ENCODE measurements around the gene MZB1.
"Not testable (repeated sequence)": the region's sequence is repeated elsewhere in the genome, so short reads cannot be mapped to it uniquely, and the experiment has no call there.

MZB1 gene

GRCh38 chr5:139378101-139378825, 11.4 kb downstream of the MZB1 start:
- DNase-seq (ENCODE audit: low read depth in 2 of 2): no peak

GRCh38 chr5:139377226-139377625, 12.5 kb downstream of the MZB1 start:
- DNase-seq (ENCODE audit: low read depth in 2 of 2): no peak

DNA sequence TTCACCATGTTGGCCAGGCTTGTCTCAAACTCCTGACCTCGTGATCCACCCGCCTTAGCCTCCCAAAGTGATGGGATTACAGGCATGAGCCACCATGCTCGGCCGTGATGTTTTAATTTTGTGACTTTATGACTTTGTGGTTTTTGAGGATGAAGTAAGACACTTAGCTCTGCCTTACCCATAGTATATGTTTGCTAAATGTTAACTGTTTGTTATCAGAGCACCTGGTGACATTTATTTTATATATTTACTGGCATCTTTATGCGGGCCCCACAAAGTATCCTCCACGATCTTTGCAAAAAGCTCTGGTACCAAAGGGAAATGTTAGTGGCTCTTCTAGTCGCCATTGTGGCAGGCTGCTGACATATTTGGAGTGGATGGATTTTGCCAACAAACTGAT, 13.3 kb downstream of the MZB1 start:
- DNase-seq (ENCODE audit: low read depth in 2 of 2): no peak

DNA sequence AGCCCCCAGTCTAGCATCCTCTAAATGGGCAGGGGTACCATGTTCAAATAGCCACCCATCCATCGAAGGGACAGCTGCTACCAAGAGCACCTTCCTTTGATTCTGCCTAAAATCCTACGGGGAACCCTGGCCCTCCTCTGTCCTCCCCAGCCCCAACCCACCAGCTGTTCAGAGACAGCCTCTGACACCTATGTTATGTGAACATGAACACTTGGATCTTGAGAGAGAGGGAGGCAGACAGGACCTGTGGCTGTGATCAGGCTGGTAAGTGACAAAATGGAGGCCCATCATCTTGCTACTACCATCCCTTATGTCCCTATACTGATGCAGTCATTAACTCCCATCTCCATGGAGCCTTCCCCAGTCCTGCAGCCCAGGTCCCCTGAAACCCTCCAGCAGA, 14.8 kb downstream of the MZB1 start:
- no peak for DNase-seq (ENCODE audit: low read depth in 2 of 2)

DNA sequence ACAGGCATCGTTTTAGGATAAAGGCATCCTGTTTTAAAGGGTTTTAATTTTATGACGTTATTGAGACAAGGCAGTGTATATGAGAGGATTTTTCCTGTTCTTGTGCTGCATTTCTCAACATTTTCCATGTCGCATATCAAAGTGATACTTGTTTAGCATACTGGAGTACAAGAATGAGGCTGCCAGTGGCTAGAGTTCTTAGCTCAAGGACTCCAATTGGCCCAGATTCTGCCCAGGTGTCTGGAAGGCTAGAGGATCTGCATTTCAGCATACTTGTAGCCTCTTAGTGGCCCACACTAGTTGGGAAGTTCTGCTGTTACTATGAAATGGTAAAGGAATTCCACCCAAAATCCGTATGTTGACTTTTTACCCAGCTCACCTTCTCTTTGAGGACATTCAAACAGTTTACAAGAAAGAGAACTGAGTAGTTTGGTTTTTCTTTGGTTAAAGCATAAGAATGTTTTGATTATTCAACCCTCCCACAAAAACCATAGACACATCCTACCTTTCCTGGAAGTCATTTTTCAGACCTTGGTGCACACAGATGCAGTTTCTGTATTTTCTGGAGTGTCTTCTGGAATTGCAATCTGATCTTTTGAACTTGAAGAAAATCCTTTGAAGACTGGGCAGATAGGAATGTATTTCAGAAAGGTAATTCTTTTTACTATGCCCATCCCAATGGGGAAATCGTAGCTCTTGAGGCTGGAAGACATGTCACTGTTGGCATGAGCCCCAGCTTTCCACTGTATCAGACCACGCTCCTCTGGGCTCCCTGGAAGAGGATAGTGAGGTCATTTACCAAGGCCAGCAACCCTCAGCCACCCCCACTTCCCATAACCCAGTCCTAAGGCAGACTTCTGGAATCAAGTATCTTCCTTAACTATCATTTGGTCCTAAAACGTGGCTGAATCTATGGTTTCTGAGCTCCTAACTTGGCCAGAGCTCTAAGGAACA, 18.0 kb downstream of the MZB1 start:
- no peak for DNase-seq (ENCODE audit: low read depth in 2 of 2)

DNA sequence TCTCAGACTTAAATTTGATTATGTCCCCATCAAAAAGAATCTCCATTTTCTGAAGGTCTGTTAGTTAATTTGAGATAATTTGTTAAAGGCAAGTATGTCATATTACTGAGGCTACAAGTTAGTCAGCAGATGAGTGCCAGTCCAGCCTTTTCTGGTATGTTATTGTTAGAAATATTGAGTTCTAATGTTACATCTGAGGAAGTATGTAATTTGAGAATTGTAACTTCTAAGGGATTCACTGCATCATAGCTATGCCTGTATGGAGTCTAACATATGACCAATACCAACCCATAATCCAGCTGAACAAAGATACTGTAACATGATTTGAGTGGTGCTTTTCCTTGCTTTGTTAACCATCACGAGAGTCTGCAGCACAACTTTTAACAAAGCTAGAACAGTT, 20.5 kb downstream of the MZB1 start:
- no peak for DNase-seq (ENCODE audit: low read depth in 2 of 2)

- no peak for DNase-seq (ENCODE audit: low read depth in 2 of 2)
These were observed 21.1 kb downstream of the MZB1 start for GRCh38 chr5:139368613-139369012.

GRCh38 chr5:139364466-139364865, 25.2 kb downstream of the MZB1 start:
- no peak for DNase-seq (ENCODE audit: low read depth in 2 of 2)

- no peak for DNase-seq (ENCODE audit: low read depth in 2 of 2)
These were observed 25.8 kb downstream of the MZB1 start for GRCh38 chr5:139363937-139364336.

- DNase-seq (ENCODE audit: low read depth in 2 of 2): no peak
These were observed 27.8 kb downstream of the MZB1 start for GRCh38 chr5:139361835-139362429.

DNA sequence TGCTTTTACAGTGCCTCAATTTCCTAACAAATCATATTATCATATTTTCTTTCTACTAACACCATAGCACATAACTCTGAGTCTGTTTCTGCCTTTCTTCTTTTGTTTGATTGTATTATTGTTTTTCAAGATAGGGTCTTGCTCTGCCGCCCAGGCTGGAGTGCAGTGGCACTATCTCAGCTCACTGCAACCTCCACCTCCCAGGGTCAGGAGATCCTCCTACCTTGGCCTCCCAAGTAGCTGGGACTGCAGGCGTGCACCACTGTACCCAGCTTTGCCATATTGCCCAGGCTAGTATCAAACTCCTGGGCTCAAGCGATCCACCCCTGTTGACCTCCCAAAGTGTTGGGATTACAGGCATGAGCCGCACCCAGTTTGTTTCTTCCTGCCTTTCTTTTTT, 29.3 kb downstream of the MZB1 start:
- no peak for DNase-seq (ENCODE audit: low read depth in 2 of 2)

DNA sequence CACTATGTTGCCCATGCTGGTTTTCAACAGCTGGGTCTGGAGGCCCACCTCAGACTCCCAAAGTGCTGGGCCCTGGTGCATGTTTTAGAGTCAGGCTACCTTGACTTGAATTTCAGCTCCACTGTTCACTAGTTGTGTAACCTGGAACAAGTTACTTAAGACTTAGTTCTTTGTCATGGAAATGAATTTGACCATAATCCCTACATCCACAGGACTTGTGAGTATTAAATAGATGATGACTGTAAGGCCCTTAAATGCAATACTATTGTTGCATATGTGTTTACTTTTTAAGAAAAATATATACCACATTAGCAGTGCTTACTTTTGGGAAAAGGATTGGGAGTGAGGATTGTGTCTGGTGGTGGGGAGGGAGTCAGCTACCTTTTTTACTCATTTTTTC, 31.6 kb downstream of the MZB1 start:
- DNase-seq (ENCODE audit: low read depth in 2 of 2): no peak

- DNase-seq (ENCODE audit: low read depth in 2 of 2): not testable (repeated sequence)
These were observed 33.8 kb downstream of the MZB1 start for GRCh38 chr5:139355900-139356299.

DNA sequence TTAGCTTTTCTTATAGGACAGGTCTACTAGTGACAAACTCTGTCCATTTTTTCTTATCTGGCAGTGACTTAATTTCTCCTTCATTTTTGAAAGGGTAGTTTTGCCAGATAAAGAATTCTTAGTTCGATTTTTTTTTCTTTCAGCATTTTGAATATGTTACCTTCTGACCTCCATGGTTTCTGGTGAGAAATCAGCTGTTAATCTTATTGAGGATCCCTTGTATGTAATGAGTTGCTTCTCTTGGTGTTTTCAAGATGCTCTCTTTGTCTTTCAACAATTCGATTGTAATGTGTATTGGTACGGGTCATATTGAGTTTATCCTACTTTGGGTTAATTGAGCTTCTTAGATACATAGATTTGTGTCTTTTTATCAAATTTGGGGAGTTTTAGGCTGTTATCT, 35.5 kb downstream of the MZB1 start:
- no peak for DNase-seq (ENCODE audit: low read depth in 2 of 2)

DNA sequence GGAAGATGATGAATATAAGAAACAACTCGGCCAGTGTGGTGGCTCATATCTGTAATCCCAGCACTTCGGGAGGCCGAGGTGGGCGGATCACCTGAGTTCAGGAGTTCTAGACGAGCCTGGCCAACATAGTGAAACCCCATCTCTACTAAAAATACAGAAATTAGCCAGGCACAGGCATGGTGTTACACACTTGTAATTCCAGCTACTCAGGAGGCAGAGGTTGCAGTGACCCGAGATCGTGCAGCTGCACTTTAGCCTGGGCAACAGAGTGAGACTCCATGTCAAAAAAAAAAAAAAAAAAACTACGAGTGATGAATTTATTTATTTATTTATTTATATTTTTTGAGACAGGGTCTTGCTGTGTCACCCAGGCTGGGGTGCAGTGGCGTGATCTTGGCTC, 41.9 kb downstream of the MZB1 start:
- not testable (repeated sequence) for DNase-seq (ENCODE audit: low read depth in 2 of 2)

GRCh38 chr5:139345442-139345841, 44.3 kb downstream of the MZB1 start:
- not testable (repeated sequence) for DNase-seq (ENCODE audit: low read depth in 2 of 2)

GRCh38 chr5:139344177-139344576, 45.5 kb downstream of the MZB1 start:
- no peak for DNase-seq (ENCODE audit: low read depth in 2 of 2)

- no peak for DNase-seq (ENCODE audit: low read depth in 2 of 2)
These were observed 46.2 kb downstream of the MZB1 start for GRCh38 chr5:139343476-139343875.

DNA sequence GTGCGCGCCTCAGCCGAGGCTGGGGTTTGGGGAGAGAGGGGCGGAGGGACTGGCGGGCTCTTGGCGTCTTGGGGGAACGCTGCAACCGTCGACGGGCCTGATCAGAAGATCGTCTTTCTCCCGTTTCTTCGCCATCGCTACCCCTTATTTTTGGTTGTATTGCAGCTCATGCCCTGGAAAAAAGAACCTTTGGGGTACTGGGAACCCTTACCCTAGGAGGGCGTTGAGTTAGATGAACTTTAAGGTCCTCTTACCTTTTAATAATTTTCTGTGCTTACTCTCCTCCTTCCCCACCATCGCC, 47.3 kb downstream of the MZB1 start:
- peak in 1 of 2 donors; percentile 67 for DNase-seq (ENCODE audit: low read depth in 2 of 2)

GRCh38 chr5:139341689-139342422, 47.9 kb downstream of the MZB1 start, which contains the start of gene PAIP2:
Gene PAIP2, plus strand, starts transcription at chr5:139341854. Its CDS starts 21,931 bp downstream, at chr5:139363785.
- DNase-seq (ENCODE audit: low read depth in 2 of 2): peak; percentile 93 to 94

- DNase-seq (ENCODE audit: low read depth in 2 of 2): no peak
These were observed 48.5 kb downstream of the MZB1 start for GRCh38 chr5:139341187-139341688.

GRCh38 chr5:139340051-139340450, 49.7 kb downstream of the MZB1 start:
- DNase-seq (ENCODE audit: low read depth in 2 of 2): no peak
